Measurements from ENCODE around the gene FOXL2.

DNA sequence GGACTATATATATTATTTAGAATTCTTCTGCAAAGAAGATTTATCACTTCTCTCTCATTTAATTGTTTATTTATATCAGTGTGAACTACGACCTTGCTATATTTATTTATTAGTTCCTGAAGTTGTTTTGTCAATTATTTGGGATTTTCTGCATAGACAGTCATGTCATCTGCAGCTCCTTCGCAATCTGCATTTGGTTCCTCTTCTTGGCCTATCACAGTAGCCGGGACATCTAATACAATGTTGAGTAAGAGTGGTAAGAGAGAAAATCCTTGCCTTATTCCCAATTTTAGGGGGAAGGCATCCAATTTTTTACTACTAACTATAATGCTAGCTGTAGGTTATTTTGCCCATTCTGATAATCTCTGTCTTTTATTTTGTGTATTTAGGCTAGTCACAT, 39.4 kb downstream of the FOXL2 start:
- TF ChIP-seq, protein P1, sequence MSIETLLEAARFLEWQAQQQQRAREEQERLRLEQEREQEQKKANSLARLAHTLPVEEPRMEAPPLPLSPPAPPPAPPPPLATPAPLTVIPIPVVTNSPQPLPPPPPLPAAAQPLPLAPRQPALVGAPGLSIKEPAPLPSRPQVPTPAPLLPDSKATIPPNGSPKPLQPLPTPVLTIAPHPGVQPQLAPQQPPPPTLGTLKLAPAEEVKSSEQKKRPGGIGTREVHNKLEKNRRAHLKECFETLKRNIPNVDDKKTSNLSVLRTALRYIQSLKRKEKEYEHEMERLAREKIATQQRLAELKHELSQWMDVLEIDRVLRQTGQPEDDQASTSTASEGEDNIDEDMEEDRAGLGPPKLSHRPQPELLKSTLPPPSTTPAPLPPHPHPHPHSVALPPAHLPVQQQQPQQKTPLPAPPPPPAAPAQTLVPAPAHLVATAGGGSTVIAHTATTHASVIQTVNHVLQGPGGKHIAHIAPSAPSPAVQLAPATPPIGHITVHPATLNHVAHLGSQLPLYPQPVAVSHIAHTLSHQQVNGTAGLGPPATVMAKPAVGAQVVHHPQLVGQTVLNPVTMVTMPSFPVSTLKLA (IDR thresholded peaks at IDR 0.05) = no peak
- TF ChIP-seq RFX5 (IDR thresholded peaks at IDR 0.05; ENCODE audit: low read depth, low read length) (no peak), CTCF (CRISPR knock-in tag; IDR thresholded peaks at IDR 0.05) (no peak), MTA3 (CRISPR knock-in tag; IDR thresholded peaks at IDR 0.05) (no peak), ZNF138 (CRISPR knock-in tag; IDR thresholded peaks at IDR 0.05; ENCODE audit: low read depth) (no peak), SMARCE1 (IDR thresholded peaks at IDR 0.05; ENCODE audit: borderline replicate concordance) (no peak), POLR2G (IDR thresholded peaks at IDR 0.05; ENCODE audit: low read depth, low read length) (no peak), SUZ12 (IDR thresholded peaks at IDR 0.05; ENCODE audit: low read depth, low read length) (no peak), HDAC2 (CRISPR knock-in tag; IDR thresholded peaks at IDR 0.05) (no peak)
